ENCODE measurements around the gene INSR. TPM values are rescaled to one million over a fixed set of nuclear protein-coding genes. Genes with fewer than 3 reads are reported as not detected.

The INSR gene
- total RNA-seq, 3 donors from 2014 or later (not counting 1 experiment from before 2014, with no cell fraction given): 0.50 to 4.9 (median 2.0) TPM

GRCh38 chr19:7182489-7182888 is 111.7 kb downstream of the INSR start:
- no peak for DNase-seq
- Mint-ChIP-seq H3K27ac (peak overlapping the region; percentile 88 to 92), H3K4me3 (peak overlapping the region; percentile 75), H3K9me3 (no peaks in the 10 kb centered on the region), H3K4me1 (peaks cover 27 to 39% of the 10 kb centered on the region in 2 donors), H3K36me3 (no peaks in the 10 kb centered on the region), H3K27me3 (ENCODE audit: low read depth in 2 of 2) (no peaks in the 10 kb centered on the region)
- Histone ChIP-seq H3K27me3 (ENCODE audit: control insufficient read depth, insufficient read depth, low read length) (no peaks in the 10 kb centered on the region), H3K27ac (ENCODE audit: low read length) (peak overlapping the region; percentile 75), H3K4me3 (ENCODE audit: low read length) (no peak overlapping the region), H3K9me3 (ENCODE audit: control insufficient read depth, insufficient read depth, low read length) (no peaks in the 10 kb centered on the region), H3K36me3 (ENCODE audit: control insufficient read depth, insufficient read depth, low read length) (no peaks in the 10 kb centered on the region), H3K4me1 (ENCODE audit: control insufficient read depth, insufficient read depth, low read length) (peaks cover 52% of the 10 kb centered on the region)
- intact Hi-C loops (cut with micrococcal nuclease): loop anchor here (2.0 kb wide), 1 partner anchor 14 kb away; no protein-coding TSS in a partner anchor
- WGBS (ENCODE audit: insufficient coverage): 98% methylated on average over 4 of the region's 5 CpGs
- ATAC-seq: no peak
- TF ChIP-seq CTCF (IDR thresholded peaks at IDR 0.05): no peak

- Mint-ChIP-seq H3K9me3 (no peaks in the 10 kb centered on the region), H3K4me3 (peak overlapping the region; percentile 21), H3K4me1 (peaks cover 18 to 22% of the 10 kb centered on the region in 2 donors), H3K36me3 (no peaks in the 10 kb centered on the region), H3K27me3 (ENCODE audit: low read depth in 2 of 2) (peaks cover 0 to 4% of the 10 kb centered on the region in 2 donors), H3K27ac (no peak overlapping the region)
- no peak for ATAC-seq
- no peak overlapping the region for H3K4me3 ChIP-seq (ENCODE audit: low read length)
- no peak overlapping the region for H3K27ac ChIP-seq (ENCODE audit: low read length)
- DNase-seq: no peak
- H3K9me3 ChIP-seq (ENCODE audit: control insufficient read depth, insufficient read depth, low read length): no peaks in the 10 kb centered on the region
- peaks cover 29% of the 10 kb centered on the region for H3K4me1 ChIP-seq (ENCODE audit: control insufficient read depth, insufficient read depth, low read length)
- WGBS (ENCODE audit: insufficient coverage): 93% methylated on average over 3 of the region's 3 CpGs
- no peak for TF ChIP-seq CTCF (IDR thresholded peaks at IDR 0.05)
- no peaks in the 10 kb centered on the region for H3K36me3 ChIP-seq (ENCODE audit: control insufficient read depth, insufficient read depth, low read length)
- intact Hi-C loops (cut with micrococcal nuclease): no loop called here
- no peaks in the 10 kb centered on the region for H3K27me3 ChIP-seq (ENCODE audit: control insufficient read depth, insufficient read depth, low read length)
These were observed 114.3 kb downstream of the INSR start for GRCh38 chr19:7179917-7180306.

DNA sequence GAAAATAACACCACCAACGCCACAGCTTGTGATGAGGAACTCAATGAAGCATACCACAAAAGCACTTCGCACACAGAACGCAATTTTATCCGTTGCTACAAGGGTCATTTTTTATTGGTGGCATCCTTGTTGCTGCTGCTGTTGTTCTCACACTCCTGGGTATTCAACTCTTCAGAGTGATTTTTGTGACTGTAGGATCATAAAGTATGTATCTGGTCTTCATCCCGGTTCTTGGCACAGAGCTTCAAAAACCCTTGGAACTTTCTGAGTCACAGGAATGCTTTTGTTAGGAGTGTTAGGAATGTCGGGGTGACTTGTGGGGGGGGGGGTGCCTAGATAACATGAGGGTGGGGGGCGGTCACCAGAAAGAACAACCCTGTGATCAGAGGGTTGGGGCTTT is 116.3 kb downstream of the INSR start:
- no peaks in the 10 kb centered on the region for H3K9me3 Mint-ChIP-seq
- H3K27ac ChIP-seq (ENCODE audit: low read length): no peak overlapping the region
- 91% methylated on average over 7 of the region's 7 CpGs for WGBS (ENCODE audit: insufficient coverage)
- no peak overlapping the region for H3K27ac Mint-ChIP-seq
- ATAC-seq: no peak
- no peak overlapping the region for H3K4me3 ChIP-seq (ENCODE audit: low read length)
- H3K36me3 ChIP-seq (ENCODE audit: control insufficient read depth, insufficient read depth, low read length): no peaks in the 10 kb centered on the region
- peaks cover 0 to 6% of the 10 kb centered on the region in 2 donors for H3K27me3 Mint-ChIP-seq (ENCODE audit: low read depth in 2 of 2)
- no peak for TF ChIP-seq CTCF (IDR thresholded peaks at IDR 0.05)
- H3K4me1 ChIP-seq (ENCODE audit: control insufficient read depth, insufficient read depth, low read length): peaks cover 12% of the 10 kb centered on the region
- no peak overlapping the region for H3K4me3 Mint-ChIP-seq
- intact Hi-C loops (cut with micrococcal nuclease): no loop called here
- H3K36me3 Mint-ChIP-seq: no peaks in the 10 kb centered on the region
- no peaks in the 10 kb centered on the region for H3K9me3 ChIP-seq (ENCODE audit: control insufficient read depth, insufficient read depth, low read length)
- DNase-seq: no peak
- H3K27me3 ChIP-seq (ENCODE audit: control insufficient read depth, insufficient read depth, low read length): no peaks in the 10 kb centered on the region
- H3K4me1 Mint-ChIP-seq: peaks cover 3 to 4% of the 10 kb centered on the region in 2 donors

GRCh38 chr19:7176792-7177191 is 117.4 kb downstream of the INSR start:
- no peak overlapping the region for H3K4me3 ChIP-seq (ENCODE audit: low read length)
- Mint-ChIP-seq H3K4me3 (no peak overlapping the region), H3K4me1 (no peaks in the 10 kb centered on the region), H3K36me3 (no peaks in the 10 kb centered on the region), H3K27me3 (ENCODE audit: low read depth in 2 of 2) (peaks cover 0 to 6% of the 10 kb centered on the region in 2 donors), H3K27ac (no peak overlapping the region), H3K9me3 (no peaks in the 10 kb centered on the region)
- intact Hi-C loops (cut with micrococcal nuclease): no loop called here
- peaks cover 5% of the 10 kb centered on the region for H3K4me1 ChIP-seq (ENCODE audit: control insufficient read depth, insufficient read depth, low read length)
- H3K9me3 ChIP-seq (ENCODE audit: control insufficient read depth, insufficient read depth, low read length): no peaks in the 10 kb centered on the region
- H3K27me3 ChIP-seq (ENCODE audit: control insufficient read depth, insufficient read depth, low read length): no peaks in the 10 kb centered on the region
- WGBS (ENCODE audit: insufficient coverage): 91% methylated on average over 4 of the region's 4 CpGs
- no peaks in the 10 kb centered on the region for H3K36me3 ChIP-seq (ENCODE audit: control insufficient read depth, insufficient read depth, low read length)
- ATAC-seq (no peak), DNase-seq (no peak)
- no peak overlapping the region for H3K27ac ChIP-seq (ENCODE audit: low read length)
- no peak for TF ChIP-seq CTCF (IDR thresholded peaks at IDR 0.05)

Data from natural killer cell (primary cell).